Activated CD8-positive, alpha-beta T cell treated with anti-CD3 and anti-CD28 coated beads for 36 hours (primary cell): ENCODE results near the gene KLRC4. TPM values are rescaled to one million over a fixed set of nuclear protein-coding genes. Genes with fewer than 3 reads are reported as not detected.
"Not testable (repeated sequence)": the region's sequence is repeated elsewhere in the genome, so short reads cannot be mapped to it uniquely, and the experiment has no call there.

Experiments used
- ATAC-seq: fragments of 200-7000 bp; cut with Tn5 transposase; one replicate; pipeline ENCODE4 v1.10.0; 2021; ENCODE audit warnings: mild to moderate bottlenecking, moderate library complexity
- CTCF ChIA-PET: fragments of 350-600 bp; sonication (Branson Sonifier 250); formaldehyde crosslinking; loops from one replicate; lab custom pipeline; 2021; ENCODE audit warnings: antibody characterized with exemption; lab: Charles Lee
- POLR2A ChIA-PET: fragments of 350-600 bp; sonication (Branson Sonifier 250); formaldehyde crosslinking; loops from one replicate; lab custom pipeline; 2021; ENCODE audit warnings: antibody characterized with exemption; lab: Charles Lee
- DNase-seq: peaks from one replicate; pipeline ENCODE4 v3.0.0-alpha.2; 2020
- H3K27ac Mint-ChIP-seq: one replicate; pipeline ENCODE4 v1.8.0; 2021; ENCODE audit warnings: mild to moderate bottlenecking, mixed read lengths
- H3K27me3 Mint-ChIP-seq: one replicate; pipeline ENCODE4 v1.8.0; 2021; ENCODE audit warnings: mixed read lengths
- H3K36me3 Mint-ChIP-seq: one replicate; pipeline ENCODE4 v1.8.0; 2021; ENCODE audit warnings: low read depth, mixed read lengths
- H3K4me1 Mint-ChIP-seq: one replicate; pipeline ENCODE4 v1.8.0; 2021; ENCODE audit warnings: low read depth, mixed read lengths
- H3K4me3 Mint-ChIP-seq: one replicate; pipeline ENCODE4 v1.8.0; 2021; ENCODE audit warnings: mild to moderate bottlenecking, moderate library complexity, mixed read lengths
- H3K9me3 Mint-ChIP-seq: one replicate; pipeline ENCODE4 v1.8.0; 2021; ENCODE audit warnings: mixed read lengths
- intact Hi-C: fragments of 100-400 bp; cut with micrococcal nuclease; formaldehyde crosslinking; loops from one replicate; pipeline ENCODE4 v1.10.0; 2022
- total RNA-seq, 2 experiments: library from RNA; stranded (reverse); gene quantifications; one replicate each; pipeline ENCODE4 v1.2.3, GENCODE V29; 2021
- TF ChIP-seq, protein P1 (sequence below): fragments of 200-600 bp; IDR thresholded peaks from one replicate; pipeline ENCODE4 v1.8.0; 2022; ENCODE audit warnings: antibody characterized with exemption, mild to moderate bottlenecking

The KLRC4 gene
- total RNA-seq, 2 experiments from 2014 or later, result 2.9 to 3.7 TPM

DNA sequence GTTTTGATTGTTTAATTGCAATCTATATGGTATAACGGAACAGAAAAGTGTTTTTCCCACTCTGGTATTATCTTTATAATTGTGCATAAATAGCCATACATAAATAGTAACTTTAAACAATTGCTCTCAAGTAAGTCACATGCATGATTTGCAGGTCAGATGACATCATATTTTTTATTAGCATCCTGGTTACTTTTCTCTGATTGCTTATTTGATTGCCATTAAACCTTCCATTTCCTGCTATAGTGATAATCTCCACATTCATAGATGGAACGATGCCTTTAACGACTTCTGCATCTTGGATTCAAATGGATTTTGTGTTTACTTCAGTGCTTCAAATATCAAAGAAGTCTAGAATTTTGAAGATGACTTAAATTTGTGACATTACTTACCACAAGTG is 16.3 kb downstream of the KLRC4 start:
- intact Hi-C loops, result loop anchor here (5.0 kb wide), 1 partner anchor 164 kb away; no protein-coding TSS in a partner anchor
- Mint-ChIP-seq H3K4me1 (peaks cover 58% of the 10 kb centered on the region), H3K4me3 (peak overlapping the region; percentile 59), H3K27me3 (no peaks in the 10 kb centered on the region), H3K9me3 (no peaks in the 10 kb centered on the region), H3K27ac (peak overlapping the region; percentile 97), H3K36me3 (peaks cover 21% of the 10 kb centered on the region)
- ChIA-PET CTCF (interaction anchor here (0.8 to 1.4 kb wide), 4 partner anchors 14 to 89 kb away, joined by 3 to 5 read pairs (median 4); no protein-coding TSS in a partner anchor), POLR2A (interaction anchor here (0.9 to 3.4 kb wide), 8 partner anchors 8 to 165 kb away, joined by 3 to 35 read pairs (median 9); no protein-coding TSS in a partner anchor)
- TF ChIP-seq, protein P1, sequence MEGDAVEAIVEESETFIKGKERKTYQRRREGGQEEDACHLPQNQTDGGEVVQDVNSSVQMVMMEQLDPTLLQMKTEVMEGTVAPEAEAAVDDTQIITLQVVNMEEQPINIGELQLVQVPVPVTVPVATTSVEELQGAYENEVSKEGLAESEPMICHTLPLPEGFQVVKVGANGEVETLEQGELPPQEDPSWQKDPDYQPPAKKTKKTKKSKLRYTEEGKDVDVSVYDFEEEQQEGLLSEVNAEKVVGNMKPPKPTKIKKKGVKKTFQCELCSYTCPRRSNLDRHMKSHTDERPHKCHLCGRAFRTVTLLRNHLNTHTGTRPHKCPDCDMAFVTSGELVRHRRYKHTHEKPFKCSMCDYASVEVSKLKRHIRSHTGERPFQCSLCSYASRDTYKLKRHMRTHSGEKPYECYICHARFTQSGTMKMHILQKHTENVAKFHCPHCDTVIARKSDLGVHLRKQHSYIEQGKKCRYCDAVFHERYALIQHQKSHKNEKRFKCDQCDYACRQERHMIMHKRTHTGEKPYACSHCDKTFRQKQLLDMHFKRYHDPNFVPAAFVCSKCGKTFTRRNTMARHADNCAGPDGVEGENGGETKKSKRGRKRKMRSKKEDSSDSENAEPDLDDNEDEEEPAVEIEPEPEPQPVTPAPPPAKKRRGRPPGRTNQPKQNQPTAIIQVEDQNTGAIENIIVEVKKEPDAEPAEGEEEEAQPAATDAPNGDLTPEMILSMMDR, result no peak
- ATAC-seq (no peak), DNase-seq (no peak)

DNA sequence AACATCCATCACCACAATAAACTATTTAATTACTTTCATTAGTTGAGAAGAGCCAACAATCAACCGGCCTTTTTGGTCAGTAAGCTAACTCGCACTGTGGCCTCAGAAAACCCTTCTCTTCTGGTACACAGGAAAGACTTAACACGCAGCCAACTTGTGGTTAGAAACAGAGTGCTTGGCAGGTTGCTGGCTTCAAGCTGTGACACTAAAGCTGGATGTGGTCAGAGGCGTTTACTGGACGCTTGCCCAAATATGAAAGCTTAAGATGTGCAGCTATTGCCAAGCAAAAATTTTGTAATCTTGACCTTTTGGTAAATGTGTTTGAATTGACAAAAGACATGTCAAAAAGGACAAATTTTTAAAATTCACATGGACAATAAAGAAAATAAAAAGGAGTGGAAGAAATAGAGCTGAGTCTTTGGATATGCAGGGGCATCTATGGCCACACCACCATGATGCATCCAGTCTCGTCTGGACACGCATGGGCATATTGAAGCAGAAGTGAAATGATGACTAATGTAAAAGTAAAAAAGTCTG is 17.1 kb downstream of the KLRC4 start:
- H3K9me3 Mint-ChIP-seq, result no peaks in the 10 kb centered on the region
- peaks cover 51% of the 10 kb centered on the region for H3K4me1 Mint-ChIP-seq
- POLR2A ChIA-PET, result interaction anchor here (0.9 to 3.4 kb wide), 6 partner anchors 27 to 634 kb away, joined by 3 to 35 read pairs (median 11); partner anchors contain the start of gene CD69
- no peaks in the 10 kb centered on the region for H3K27me3 Mint-ChIP-seq
- intact Hi-C loops, result loop anchor here (5.0 kb wide), 1 partner anchor 165 kb away; no protein-coding TSS in a partner anchor
- ATAC-seq, result peak; percentile 41
- peak overlapping the region; percentile 97 for H3K27ac Mint-ChIP-seq
- peaks cover 24% of the 10 kb centered on the region for H3K36me3 Mint-ChIP-seq
- H3K4me3 Mint-ChIP-seq, result peak overlapping the region; percentile 67
- TF ChIP-seq, protein P1, result no peak
- DNase-seq, result peak; percentile 73
- CTCF ChIA-PET, result interaction anchor here (1.1 to 3.1 kb wide), 5 partner anchors 15 to 169 kb away, joined by 3 to 20 read pairs (median 4); no protein-coding TSS in a partner anchor

DNA sequence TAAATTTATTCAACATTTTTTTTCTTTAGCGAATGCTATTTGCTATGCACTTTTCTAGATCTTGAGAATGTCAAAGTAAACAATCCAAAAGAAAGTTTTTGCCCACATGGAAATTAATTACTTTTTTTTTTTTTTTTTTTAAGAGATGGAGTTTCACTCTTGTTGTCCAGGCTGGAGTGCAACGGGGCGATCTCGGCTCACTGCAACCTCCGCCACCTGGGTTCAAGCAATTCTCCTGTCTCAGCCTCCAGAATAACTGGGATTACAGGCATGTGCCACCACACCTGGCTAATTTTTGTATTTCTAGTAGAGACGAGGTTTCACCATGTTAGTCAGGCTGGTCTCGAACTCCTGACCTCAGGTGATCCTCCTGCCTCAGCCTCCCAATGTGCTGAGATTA is 18.6 kb downstream of the KLRC4 start:
- CTCF ChIA-PET, result interaction anchor here (1.0 to 3.1 kb wide), 3 partner anchors 25 to 168 kb away, joined by 3 to 20 read pairs (median 12); no protein-coding TSS in a partner anchor

DNA sequence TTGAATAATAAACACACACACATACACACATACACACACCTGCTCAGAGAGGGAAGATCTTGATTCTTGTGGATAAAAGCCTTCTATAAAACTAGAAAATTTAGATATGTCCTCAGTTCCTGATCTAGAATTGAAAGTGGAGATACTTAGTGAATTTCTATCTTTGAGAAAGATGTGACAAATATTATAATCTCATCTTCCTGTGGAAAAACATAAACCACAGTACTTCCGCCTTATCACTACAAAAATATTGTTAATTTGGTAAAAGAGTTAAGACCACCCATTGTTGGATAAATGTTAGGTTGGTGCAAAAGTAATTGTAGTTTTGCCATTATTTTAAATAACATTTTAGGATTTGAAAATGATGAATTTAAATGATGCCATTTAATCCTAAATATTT is 19.7 kb downstream of the KLRC4 start, which contains the start of gene KLRK1:
KLRK1 (minus strand) TSS at position 138 of the 400 bp plus-strand sequence. CDS start 1,231 bp downstream, outside the sequence.
- TF ChIP-seq, protein P1, result no peak
- ATAC-seq (no peak), DNase-seq (no peak)
- Mint-ChIP-seq H3K9me3 (no peaks in the 10 kb centered on the region), H3K4me3 (peak within 1 kb of the TSS; percentile 90), H3K36me3 (peaks cover 46% of the 10 kb centered on the region), H3K27ac (peak within 1 kb of the TSS; percentile 97), H3K4me1 (peaks cover 45% of the 10 kb centered on the region), H3K27me3 (no peaks in the 10 kb centered on the region)
- CTCF ChIA-PET, result interaction anchor here (1.0 to 3.1 kb wide), 2 partner anchors 24 to 165 kb away, joined by 3 to 20 read pairs; no protein-coding TSS in a partner anchor
- POLR2A ChIA-PET, result interaction anchor here (1.0 to 6.3 kb wide), 10 partner anchors 17 to 716 kb away, joined by 3 to 139 read pairs (median 20); partner anchors contain the start of gene CD69
- intact Hi-C loops, result loop anchor here (2.0 to 10.0 kb wide), 3 partner anchors 25 to 715 kb away; no protein-coding TSS in a partner anchor

More for the DNA sequence above, 18.6 kb downstream of the KLRC4 start:
- not testable (repeated sequence) for H3K27me3 Mint-ChIP-seq, H3K9me3 Mint-ChIP-seq, ATAC-seq
- DNase-seq, result peak; percentile 41
- Mint-ChIP-seq H3K36me3 (peaks cover 37% of the 10 kb centered on the region), H3K27ac (peak overlapping the region; percentile 97), H3K4me3 (peak overlapping the region; percentile 53), H3K4me1 (peaks cover 46% of the 10 kb centered on the region)
- intact Hi-C loops, result loop anchor here (2.0 to 5.0 kb wide), 2 partner anchors 26 to 166 kb away; no protein-coding TSS in a partner anchor
- POLR2A ChIA-PET, result interaction anchor here (0.6 to 3.4 kb wide), 10 partner anchors 13 to 717 kb away, joined by 3 to 35 read pairs (median 3); partner anchors contain the start of genes CD69, GABARAPL1 and MAGOHB
